Suprapubic skin (tissue), 4 donors: ENCODE measurements around the gene PSMC3. TPM values are rescaled to one million over a fixed set of nuclear protein-coding genes. Genes with fewer than 3 reads are reported as not detected.

ENCODE experiments used
- DNase-seq, 2 donors: peaks; one replicate each; pipeline ENCODE4 v3.0.0-alpha.2; 2019; ENCODE audit warnings: low spot score in 2 of 2
- H3K27ac ChIP-seq: fragments of 200-600 bp; sonication (generic); one replicate; pipeline ENCODE4 v1.5.1; 2019
- H3K27me3 ChIP-seq: fragments of 200-600 bp; sonication (generic); one replicate; pipeline ENCODE4 v1.5.1; 2019
- H3K36me3 ChIP-seq: fragments of 200-600 bp; sonication (generic); one replicate; pipeline ENCODE4 v1.5.1; 2019
- H3K4me1 ChIP-seq: fragments of 200-600 bp; sonication (generic); one replicate; pipeline ENCODE4 v1.5.1; 2019
- H3K4me3 ChIP-seq: fragments of 200-600 bp; sonication (generic); one replicate; pipeline ENCODE4 v1.5.1; 2019; ENCODE audit warnings: mild to moderate bottlenecking
- H3K9me3 ChIP-seq: fragments of 200-600 bp; sonication (generic); one replicate; pipeline ENCODE4 v1.5.1; 2019
- CTCF ChIP-seq, 2 donors: fragments of 200-600 bp in 1 of 2; fragments of 450-650 bp in 1 of 2; sonication (generic) in 1 of 2; IDR thresholded peaks; one replicate each; pipeline ENCODE4 v1.5.1; 2016 to 2019; ENCODE audit warnings: antibody characterized with exemption in 2 of 2, mild to moderate bottlenecking in 1 of 2, moderate library complexity in 1 of 2
- EP300 ChIP-seq: sonication (generic); formaldehyde crosslinking; IDR thresholded peaks from one replicate; pipeline ENCODE4 v1.6.1; 2017; ENCODE audit warnings: antibody characterized with exemption
- POLR2A ChIP-seq, 2 donors: fragments of 450-650 bp; IDR thresholded peaks; one replicate each; pipeline ENCODE4 v1.6.1; 2017; ENCODE audit warnings: antibody characterized with exemption in 2 of 2, mild to moderate bottlenecking in 2 of 2, moderate library complexity in 2 of 2
- POLR2AphosphoS5 ChIP-seq, 3 donors: sonication (generic); formaldehyde crosslinking; IDR thresholded peaks; one replicate each; pipeline ENCODE4 v1.6.1; 2017; ENCODE audit warnings: antibody characterized with exemption in 3 of 3
- WGBS: methylation state at CpG from one replicate; pipeline ENCODE4 v1.1.5; 2018; 5-methylcytosine and 5-hydroxymethylcytosine counted together
- total RNA-seq, 4 donors: library from RNA; depleted of rRNA; stranded (reverse); fragments of >200 nt; gene quantifications; one replicate each; pipeline ENCODE4 v1.1.0, GENCODE V29; 2016

Gene PSMC3
- total RNA-seq, result 100 to 1,000 TPM in 3 of 4 donors, 10 to 100 TPM in 1; 52.5 to 124 (median 103) TPM

- peak within 1 kb of the TSS; percentile 86 for H3K4me3 ChIP-seq
- no peaks in the 10 kb centered on the region for H3K27me3 ChIP-seq
- peaks cover 34% of the 10 kb centered on the region for H3K36me3 ChIP-seq
- WGBS, result under 1% methylated on average over 60 of the region's 62 CpGs
- H3K9me3 ChIP-seq, result no peaks in the 10 kb centered on the region
- peaks cover 19% of the 10 kb centered on the region for H3K4me1 ChIP-seq
- H3K27ac ChIP-seq, result peak within 1 kb of the TSS; percentile 90
- TF ChIP-seq POLR2AphosphoS5 (IDR thresholded peaks at IDR 0.05) (peak in 1 of 3 donors; percentile 3), POLR2A (IDR thresholded peaks at IDR 0.05) (peak in 1 of 2 donors; percentile 51), EP300 (no peak), CTCF (IDR thresholded peaks at IDR 0.05) (no peak)
- peak; percentile 99 for DNase-seq
Observed at GRCh38 chr11:47426062-47426956, at the start of gene PSMC3. Gene PSMC3 (minus strand): TSS chr11:47426439. CDS start chr11:47426279, 160 bp downstream.

GRCh38 chr11:47470671-47471070 is 44.4 kb upstream of the PSMC3 start:
- Histone ChIP-seq H3K27ac (no peak overlapping the region), H3K36me3 (peaks cover 74% of the 10 kb centered on the region)
- 88% methylated on average over 4 of the region's 4 CpGs for WGBS

GRCh38 chr11:47469361-47470179 is 43.3 kb upstream of the PSMC3 start:
- Histone ChIP-seq H3K27me3 (no peaks in the 10 kb centered on the region), H3K4me1 (peaks cover 31% of the 10 kb centered on the region), H3K27ac (no peak overlapping the region), H3K4me3 (no peak overlapping the region), H3K9me3 (no peaks in the 10 kb centered on the region), H3K36me3 (peaks cover 63% of the 10 kb centered on the region)
- TF ChIP-seq EP300 (no peak), CTCF (IDR thresholded peaks at IDR 0.05) (no peak), POLR2A (IDR thresholded peaks at IDR 0.05) (no peak), POLR2AphosphoS5 (IDR thresholded peaks at IDR 0.05) (no peak)
- no peak for DNase-seq
- 80% methylated on average over 7 of the region's 7 CpGs for WGBS

More at GRCh38 chr11:47470671-47471070, 44.4 kb upstream of the PSMC3 start:
- Histone ChIP-seq H3K9me3 (no peaks in the 10 kb centered on the region), H3K4me1 (peaks cover 24% of the 10 kb centered on the region), H3K27me3 (no peaks in the 10 kb centered on the region), H3K4me3 (no peak overlapping the region)
- TF ChIP-seq POLR2A (IDR thresholded peaks at IDR 0.05) (no peak), POLR2AphosphoS5 (IDR thresholded peaks at IDR 0.05) (no peak), CTCF (IDR thresholded peaks at IDR 0.05) (no peak), EP300 (no peak)
- no peak for DNase-seq

GRCh38 chr11:47468598-47469214 is 42.5 kb upstream of the PSMC3 start:
- TF ChIP-seq POLR2A (IDR thresholded peaks at IDR 0.05) (no peak), CTCF (IDR thresholded peaks at IDR 0.05) (no peak), EP300 (no peak), POLR2AphosphoS5 (IDR thresholded peaks at IDR 0.05) (no peak)
- H3K27ac ChIP-seq, result no peak overlapping the region
- no peaks in the 10 kb centered on the region for H3K27me3 ChIP-seq
- peaks cover 62% of the 10 kb centered on the region for H3K36me3 ChIP-seq
- WGBS, result 67% methylated on average over 8 of the region's 8 CpGs
- H3K4me1 ChIP-seq, result peaks cover 33% of the 10 kb centered on the region
- H3K4me3 ChIP-seq, result no peak overlapping the region
- no peaks in the 10 kb centered on the region for H3K9me3 ChIP-seq
- no peak for DNase-seq
